SK-N-MC (cell line): Measurements from ENCODE around the gene MRPL23.

Experiments used
- EZH2 ChIP-seq: fragments of 200-600 bp; sonication (generic); IDR thresholded peaks from one replicate; pipeline ENCODE4 v1.6.1; 2017; ENCODE audit warnings: antibody characterized with exemption
- FOXP2 ChIP-seq: optimal IDR thresholded peaks from 2 replicates; pipeline ENCODE3; 2011; ENCODE audit warnings: mild to moderate bottlenecking, moderate library complexity; ENCODE audit not compliant: insufficient read depth; ENCODE audit errors: extremely low read length, control extremely low read depth

- no peak for TF ChIP-seq EZH2
- no peak for TF ChIP-seq FOXP2
These were observed 51.2 kb downstream of the MRPL23 start for GRCh38 chr11:1998290-1998689.
